ENCODE measurements around the gene FLOT1. TPM values are rescaled to one million over a fixed set of nuclear protein-coding genes. Genes with fewer than 3 reads are reported as not detected.

The FLOT1 gene
- total and polyA plus RNA-seq, 2 of the 13 experiments (the other 11 are each of a cell fraction or from before 2014, with no cell fraction given) = 82.3 to 130 TPM

GRCh38 chr6:30682143-30683117 lies 60.1 kb downstream of the FLOT1 start (continued):
- no peak for TF ChIP-seq ZKSCAN5 (CRISPR knock-in tag; IDR thresholded peaks at IDR 0.05)
- TF ChIP-seq BHLHE40 (IDR thresholded peaks at IDR 0.05; ENCODE audit: low read length) = no peak
- no peak for TF ChIP-seq EEA1 (CRISPR knock-in tag; IDR thresholded peaks at IDR 0.05; ENCODE audit: borderline replicate concordance)
- no peak for TF ChIP-seq ZFP36L2 (CRISPR knock-in tag; IDR thresholded peaks at IDR 0.05)
- no peak for TF ChIP-seq ZMYM3 (CRISPR knock-in tag; IDR thresholded peaks at IDR 0.05)
- TF ChIP-seq ATF7 (IDR thresholded peaks at IDR 0.05) = no peak
- no peak for TF ChIP-seq ATF7 (CRISPR knock-in tag; IDR thresholded peaks at IDR 0.05)
- TF ChIP-seq FOXA3 (CRISPR knock-in tag; IDR thresholded peaks at IDR 0.05) = no peak
- TF ChIP-seq ZBTB21 (CRISPR knock-in tag; IDR thresholded peaks at IDR 0.05) = no peak
- TF ChIP-seq ETV5 (CRISPR knock-in tag; IDR thresholded peaks at IDR 0.05; ENCODE audit: borderline replicate concordance) = peak; percentile 56; the same call in 1 of the 2 replicates
- TF ChIP-seq ZBTB7B (CRISPR knock-in tag; IDR thresholded peaks at IDR 0.05) = no peak
- TF ChIP-seq AGO1 (IDR thresholded peaks at IDR 0.05; ENCODE audit: low read depth, low read length, poor library complexity, severe bottlenecking) = no peak
- no peak for TF ChIP-seq PRPF4 (IDR thresholded peaks at IDR 0.05; ENCODE audit: low read depth, low read length, poor library complexity, severe bottlenecking)
- no peak for TF ChIP-seq ATF5 (CRISPR knock-in tag; IDR thresholded peaks at IDR 0.05; ENCODE audit: low read depth)
- TF ChIP-seq ZNF883 (CRISPR knock-in tag; IDR thresholded peaks at IDR 0.05; ENCODE audit: not compliant biosample characterization) = no peak
- no peak for TF ChIP-seq ZNF251 (CRISPR knock-in tag; IDR thresholded peaks at IDR 0.05)
- TF ChIP-seq ZNF343 (CRISPR knock-in tag; IDR thresholded peaks at IDR 0.05) = no peak
- no peak for TF ChIP-seq HNRNPK (IDR thresholded peaks at IDR 0.05; ENCODE audit: low read depth, low read length, poor library complexity, severe bottlenecking)
- TF ChIP-seq ZNF253 (CRISPR knock-in tag; IDR thresholded peaks at IDR 0.05; ENCODE audit: borderline replicate concordance) = no peak
- no peak for TF ChIP-seq THYN1 (CRISPR knock-in tag; IDR thresholded peaks at IDR 0.05; ENCODE audit: borderline replicate concordance, low read depth)
- no peak for TF ChIP-seq CENPX (CRISPR knock-in tag; IDR thresholded peaks at IDR 0.05)
- TF ChIP-seq, protein P1, sequence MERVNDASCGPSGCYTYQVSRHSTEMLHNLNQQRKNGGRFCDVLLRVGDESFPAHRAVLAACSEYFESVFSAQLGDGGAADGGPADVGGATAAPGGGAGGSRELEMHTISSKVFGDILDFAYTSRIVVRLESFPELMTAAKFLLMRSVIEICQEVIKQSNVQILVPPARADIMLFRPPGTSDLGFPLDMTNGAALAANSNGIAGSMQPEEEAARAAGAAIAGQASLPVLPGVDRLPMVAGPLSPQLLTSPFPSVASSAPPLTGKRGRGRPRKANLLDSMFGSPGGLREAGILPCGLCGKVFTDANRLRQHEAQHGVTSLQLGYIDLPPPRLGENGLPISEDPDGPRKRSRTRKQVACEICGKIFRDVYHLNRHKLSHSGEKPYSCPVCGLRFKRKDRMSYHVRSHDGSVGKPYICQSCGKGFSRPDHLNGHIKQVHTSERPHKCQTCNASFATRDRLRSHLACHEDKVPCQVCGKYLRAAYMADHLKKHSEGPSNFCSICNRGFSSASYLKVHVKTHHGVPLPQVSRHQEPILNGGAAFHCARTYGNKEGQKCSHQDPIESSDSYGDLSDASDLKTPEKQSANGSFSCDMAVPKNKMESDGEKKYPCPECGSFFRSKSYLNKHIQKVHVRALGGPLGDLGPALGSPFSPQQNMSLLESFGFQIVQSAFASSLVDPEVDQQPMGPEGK (CRISPR knock-in tag; IDR thresholded peaks at IDR 0.05) = peak; percentile 49; the same call in 1 of the 2 replicates
- TF ChIP-seq ZNF891 (CRISPR knock-in tag; IDR thresholded peaks at IDR 0.05) = no peak
- TF ChIP-seq ELF1 (CRISPR knock-in tag; IDR thresholded peaks at IDR 0.05) = peak; percentile 14; the same call in 1 of the 2 replicates
- no peak; the same call in 1 of the 2 replicates for TF ChIP-seq MAX (IDR thresholded peaks at IDR 0.05)
- no peak for TF ChIP-seq NR2F1 (CRISPR knock-in tag; IDR thresholded peaks at IDR 0.05)
- TF ChIP-seq HOXD1 (CRISPR knock-in tag; IDR thresholded peaks at IDR 0.05) = no peak
- no peak for TF ChIP-seq HNRNPUL1 (IDR thresholded peaks at IDR 0.05; ENCODE audit: low read depth, low read length)
- TF ChIP-seq ZNF841 (CRISPR knock-in tag; IDR thresholded peaks at IDR 0.05; ENCODE audit: borderline replicate concordance) = no peak
